HG03066 (cell line): Measurements from ENCODE around the gene UTS2.

Experiments
- ATAC-seq: cut with Tn5 transposase; IDR thresholded peaks from one replicate; pipeline ENCODE4 v1.9.1; 2021; ENCODE audit warnings: low read depth; ENCODE audit not compliant: unreplicated experiment

Gene UTS2

DNA sequence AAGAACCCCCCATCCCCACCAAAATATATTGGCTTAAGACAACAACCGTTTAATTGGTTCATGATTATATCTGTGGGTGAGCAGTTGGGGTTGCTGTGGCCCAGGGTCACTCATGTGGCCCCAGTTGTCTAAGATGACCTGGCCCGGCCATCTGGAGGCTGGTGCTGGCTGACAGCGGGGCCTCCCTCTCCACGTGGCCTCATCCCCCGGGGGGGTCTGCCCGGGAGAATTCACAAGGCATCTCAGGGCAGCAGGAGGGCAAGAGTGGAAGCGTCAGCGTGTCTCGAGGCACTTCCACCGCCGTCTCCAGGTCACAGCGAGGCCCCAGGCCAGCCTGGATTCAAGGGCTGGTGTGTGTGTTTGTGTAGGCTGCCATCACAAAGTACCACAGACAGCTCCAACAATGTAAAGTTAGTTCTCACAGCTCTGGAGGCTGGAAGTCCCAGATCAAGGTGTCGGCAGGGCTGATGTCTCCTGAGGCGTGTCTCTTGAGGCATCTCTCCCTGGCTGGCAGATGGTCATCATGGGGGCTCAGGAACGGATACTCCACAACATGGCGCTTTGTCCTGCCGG lies 11.0 kb upstream of the UTS2 start:
- no peak for ATAC-seq

DNA sequence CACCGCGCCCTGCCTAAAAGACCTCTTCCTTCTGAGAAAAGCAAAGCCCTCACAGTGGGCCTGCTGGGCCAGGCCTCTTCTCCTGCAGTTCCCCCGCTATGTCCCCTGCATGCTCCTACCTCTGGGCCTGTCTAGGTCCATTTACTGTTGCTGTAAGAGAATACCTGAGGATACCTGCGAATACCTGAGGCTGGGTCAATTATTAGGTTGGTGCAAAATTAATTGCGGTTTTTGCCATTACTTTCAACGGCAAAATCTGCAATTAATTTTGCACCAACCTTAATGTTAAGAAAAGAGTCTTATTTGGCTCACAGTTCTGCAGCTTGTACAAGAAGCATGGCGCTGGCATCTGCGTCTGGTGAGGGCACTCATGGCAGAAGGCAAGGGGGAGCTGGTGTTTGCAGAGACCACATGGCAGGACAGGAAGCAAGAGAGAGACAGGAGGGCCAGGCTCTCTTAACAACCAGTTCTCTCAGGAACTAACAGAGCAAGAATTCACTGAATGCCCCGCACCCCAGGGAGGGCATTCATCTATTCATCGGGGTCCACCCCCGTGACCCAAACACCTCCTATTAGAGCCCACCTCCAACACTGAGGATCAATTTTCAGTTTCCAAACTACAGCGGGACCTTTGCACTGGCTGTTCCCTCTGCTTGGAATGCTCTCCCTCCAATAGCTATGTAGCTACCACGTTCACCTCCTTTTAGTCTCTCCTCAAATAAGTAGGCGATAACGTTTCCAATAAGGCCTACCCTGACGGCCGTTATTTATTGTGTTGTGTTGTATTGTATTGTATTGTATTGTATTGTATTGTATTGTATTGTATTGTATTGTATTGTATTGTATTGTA lies 9.6 kb upstream of the UTS2 start:
- no peak for ATAC-seq

DNA sequence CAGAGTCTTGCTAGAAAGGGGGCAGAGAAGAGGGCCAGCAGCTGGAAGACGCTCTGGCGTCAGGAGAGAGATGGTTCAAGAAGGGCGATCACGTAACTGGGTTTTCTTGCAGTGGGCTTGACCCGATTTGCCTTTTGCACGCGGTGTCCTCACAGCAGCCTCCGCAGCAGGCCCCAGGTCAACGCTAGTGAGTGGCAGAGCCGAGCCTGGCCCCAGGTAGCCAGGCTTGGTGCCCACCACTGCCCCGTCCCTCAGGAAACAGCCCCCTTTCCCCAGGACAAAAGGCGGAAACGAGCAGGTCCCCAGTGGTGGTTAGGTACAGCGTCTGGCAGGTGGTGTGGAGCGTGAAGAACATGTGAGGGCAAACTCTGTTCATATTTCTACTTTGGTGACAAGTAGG lies 8.6 kb upstream of the UTS2 start:
- no peak for ATAC-seq

DNA sequence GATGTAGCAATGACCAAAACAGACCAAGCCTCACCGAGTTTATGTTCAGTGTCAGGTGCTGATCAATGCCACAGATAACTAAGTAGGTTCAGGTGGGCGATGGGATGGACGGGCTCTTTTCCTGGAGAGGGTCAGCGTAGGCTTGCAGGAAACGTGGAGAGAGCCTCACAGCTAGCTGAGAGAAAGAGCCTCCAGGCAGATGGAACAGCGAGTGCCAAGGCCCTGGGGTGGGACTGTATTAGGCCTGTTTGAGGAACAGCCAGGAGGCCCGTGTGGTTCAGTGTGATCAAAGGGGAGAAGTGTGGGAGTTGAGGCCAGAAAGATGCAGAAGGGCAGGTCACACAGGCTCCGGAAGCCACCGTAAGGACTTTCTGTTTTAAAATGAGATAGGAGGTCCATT lies 7.3 kb upstream of the UTS2 start:
- no peak for ATAC-seq

DNA sequence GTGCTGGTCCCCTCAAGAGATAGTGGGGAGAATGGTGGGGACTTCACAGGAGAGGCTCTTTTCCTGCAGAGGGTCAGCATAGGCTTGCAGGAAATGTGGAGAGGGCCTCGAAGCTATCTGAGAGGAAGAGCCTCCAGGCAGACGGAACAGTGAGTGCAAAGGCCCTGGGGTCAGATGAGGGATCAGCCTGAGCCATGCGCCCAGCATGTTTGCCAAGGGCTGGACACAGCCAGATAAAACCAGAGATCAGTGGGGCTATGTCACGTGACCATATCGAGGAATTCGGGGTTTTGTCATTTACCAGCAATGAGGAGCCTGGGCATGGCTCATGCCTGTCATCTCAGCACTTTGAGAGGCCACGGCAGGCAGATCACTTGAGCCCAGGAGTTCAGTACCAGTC lies 6.5 kb upstream of the UTS2 start:
- ATAC-seq = no peak

DNA sequence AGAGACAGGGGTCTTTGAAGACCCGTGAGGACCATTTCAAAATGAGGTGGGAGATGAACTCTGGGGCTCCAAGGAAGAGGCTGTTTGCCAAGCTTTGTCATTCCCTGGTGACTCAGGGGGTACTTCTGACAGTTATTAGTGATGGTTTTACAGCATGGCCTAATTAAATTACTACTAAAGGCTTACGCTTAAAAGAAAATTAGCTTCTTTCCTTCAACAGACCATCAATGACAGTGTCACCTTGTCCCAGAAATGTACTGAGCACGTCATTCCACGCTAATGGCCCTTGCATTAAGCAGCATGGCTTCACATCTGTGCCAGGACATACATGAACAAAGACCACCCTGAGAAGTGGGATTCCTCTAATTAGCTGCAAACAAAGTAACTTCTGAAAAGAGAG lies 5.1 kb upstream of the UTS2 start:
- no peak for ATAC-seq

DNA sequence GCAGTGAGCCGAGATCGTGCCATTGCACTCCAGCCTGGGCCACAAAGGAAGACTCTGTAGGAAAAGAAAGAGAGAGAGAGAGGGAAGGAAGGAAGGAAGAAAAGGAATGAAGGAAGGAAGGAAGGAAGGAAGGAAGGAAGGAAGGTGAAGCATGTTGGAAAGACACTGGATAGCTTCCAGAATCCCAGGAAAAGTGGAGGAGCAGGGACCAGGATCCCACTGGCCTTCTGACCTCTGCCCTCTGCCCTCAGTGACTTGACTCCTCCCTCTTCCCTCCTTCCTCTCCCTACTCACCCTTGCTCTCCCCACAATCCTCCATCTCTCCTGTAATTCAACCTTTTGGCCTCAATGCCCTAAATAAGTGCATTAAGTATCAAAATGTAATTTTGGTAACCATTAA lies 4.1 kb upstream of the UTS2 start:
- ATAC-seq = no peak

DNA sequence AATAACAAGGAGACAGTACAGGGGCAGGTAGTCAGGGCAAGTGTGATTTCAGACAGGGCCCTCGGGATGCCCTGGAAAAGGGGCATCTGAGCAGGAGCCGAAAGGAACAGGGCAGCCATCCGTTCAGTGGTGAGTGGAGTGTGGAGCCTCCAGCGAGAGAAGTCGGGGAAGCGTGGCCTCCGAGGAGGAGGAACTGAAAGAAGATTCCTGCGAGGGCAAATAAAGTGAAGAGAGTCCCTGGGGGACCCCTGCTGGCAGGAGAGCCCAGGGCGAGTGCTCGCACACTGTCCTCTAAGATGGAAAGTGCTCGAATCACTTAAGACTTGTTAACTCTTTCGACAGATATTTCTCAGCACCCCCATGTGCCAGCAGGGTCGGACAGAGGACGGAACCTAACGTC lies 3.5 kb upstream of the UTS2 start:
- no peak for ATAC-seq

DNA sequence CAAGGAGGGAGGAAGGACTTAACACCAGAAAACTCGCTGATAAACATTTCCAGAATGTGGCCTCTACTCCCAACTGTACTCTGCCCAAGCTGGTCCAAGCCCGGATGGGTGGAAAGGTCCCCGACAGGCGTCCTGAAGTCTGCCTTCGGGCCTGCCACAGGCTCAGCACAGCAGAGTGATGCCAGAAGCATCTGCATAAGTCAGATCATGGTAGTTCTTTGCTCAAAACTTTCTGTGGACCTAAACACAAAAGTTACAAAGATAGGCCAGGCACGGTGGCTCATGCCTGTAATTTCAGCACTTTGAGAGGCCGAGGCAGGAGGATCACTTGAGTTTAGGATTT lies 790 bp upstream of the UTS2 start:
- ATAC-seq = no peak

DNA sequence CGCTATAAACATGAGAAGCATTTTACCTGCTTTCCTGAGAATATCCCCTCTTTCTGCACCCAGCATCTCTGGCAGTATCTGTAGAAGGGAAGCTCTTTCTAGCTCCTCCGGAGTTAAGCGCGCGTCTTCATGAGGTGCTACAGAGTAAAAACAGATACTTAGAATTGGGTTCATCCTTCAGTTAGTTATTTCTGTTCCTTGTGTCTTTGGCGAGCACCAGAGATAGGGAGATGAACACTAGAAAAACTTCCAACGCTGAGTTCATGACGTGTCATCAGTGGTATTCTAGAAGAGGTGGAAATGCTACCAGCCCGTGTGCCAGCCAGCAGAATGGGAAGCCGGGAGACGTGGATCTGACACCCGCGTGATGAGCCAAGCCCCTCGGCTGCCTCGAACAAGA lies 2.1 kb downstream of the UTS2 start:
- no peak for ATAC-seq

DNA sequence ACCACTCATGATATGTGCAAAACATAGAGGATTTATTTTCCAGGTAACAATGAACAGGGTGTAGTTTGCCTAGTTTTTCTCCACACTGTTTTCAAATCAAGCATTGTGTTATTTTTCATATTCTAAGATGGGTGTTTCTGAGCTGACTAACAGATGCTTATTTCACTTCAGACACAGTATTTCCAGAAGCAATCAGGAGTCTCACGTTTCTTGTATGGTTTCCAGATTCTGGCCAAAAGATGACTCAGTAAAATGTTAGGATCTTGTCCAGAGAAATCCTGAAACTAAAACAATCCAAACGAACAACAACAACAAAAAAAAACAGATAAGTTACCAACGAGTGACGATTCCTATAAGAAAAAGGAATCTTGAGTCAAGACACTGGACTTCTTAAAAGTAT lies 5.3 kb downstream of the UTS2 start:
- no peak for ATAC-seq

DNA sequence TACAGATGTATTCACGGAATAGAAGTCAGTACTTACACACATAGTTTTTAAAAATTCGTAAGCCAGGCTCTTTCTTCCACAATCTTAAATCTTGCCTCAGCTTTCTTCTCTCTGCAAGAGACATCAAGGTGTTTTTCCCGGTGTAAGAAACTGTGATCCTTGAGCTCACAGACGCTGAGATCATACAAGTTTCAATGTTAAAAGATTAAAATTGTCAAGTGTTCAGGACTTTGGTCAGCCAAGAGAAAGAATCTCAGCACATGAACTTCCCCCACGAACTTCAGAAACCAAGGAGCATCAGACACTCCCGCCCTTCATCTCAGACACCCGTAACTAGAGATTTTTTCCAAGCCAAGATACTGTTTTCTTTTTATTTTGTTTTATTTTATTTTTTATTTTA lies 6.2 kb downstream of the UTS2 start:
- no peak for ATAC-seq

DNA sequence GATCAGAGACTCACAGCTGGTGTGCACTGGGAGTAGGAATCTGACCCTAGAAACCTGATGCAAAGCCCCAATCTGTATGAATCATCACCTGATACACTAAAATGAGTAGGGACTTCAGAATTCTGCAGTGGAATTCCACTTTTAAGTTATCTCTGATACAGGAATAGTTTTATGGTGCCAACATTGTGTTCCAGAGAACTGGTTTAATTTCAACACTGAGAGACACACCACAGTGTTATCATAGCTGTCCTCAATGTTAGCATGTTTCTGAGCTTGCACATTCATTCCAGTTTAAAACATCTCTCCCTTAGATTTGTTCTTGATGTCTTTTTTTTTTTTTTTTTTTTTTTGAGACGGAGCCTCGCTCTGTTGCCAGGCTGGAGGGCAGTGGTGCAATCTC lies 7.1 kb downstream of the UTS2 start:
- ATAC-seq = no peak

DNA sequence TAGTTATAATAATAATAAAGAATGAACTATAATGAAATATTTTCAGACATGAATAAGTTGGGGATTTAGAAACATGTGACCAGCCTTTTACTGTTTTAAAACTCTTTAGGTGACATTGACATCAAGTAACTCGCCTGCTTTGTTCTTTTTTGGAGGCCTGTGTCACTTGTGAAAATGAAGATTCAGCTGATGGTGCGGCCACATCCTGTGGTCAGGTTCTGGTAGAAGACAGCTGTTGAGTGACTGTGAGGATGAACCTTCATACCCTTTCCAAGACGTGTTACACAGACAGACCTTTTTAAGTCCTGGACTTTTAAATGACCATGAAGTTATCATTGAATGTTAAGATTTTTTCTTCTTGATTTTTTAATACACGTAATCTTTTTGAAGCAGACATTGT lies 10.3 kb downstream of the UTS2 start:
- no peak for ATAC-seq

DNA sequence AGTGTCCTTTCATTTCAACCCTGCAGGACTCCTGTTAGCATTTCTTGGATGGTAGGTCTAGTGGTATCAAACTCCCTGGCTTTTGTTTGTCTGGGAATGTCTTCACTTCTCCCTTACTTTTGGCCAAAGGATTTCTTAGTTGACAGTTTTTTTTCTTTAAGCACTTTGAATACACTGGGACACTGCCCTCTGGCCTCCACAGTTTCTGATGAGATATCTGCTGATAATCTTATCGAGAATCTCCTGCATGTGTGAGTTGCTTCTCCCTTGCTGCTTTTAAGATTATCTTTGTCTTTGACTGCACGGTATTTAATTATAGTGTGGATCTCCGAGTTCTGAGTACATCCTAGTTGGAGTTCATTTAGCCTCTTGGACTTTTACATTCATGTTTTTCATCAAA lies 13.3 kb downstream of the UTS2 start:
- no peak for ATAC-seq

DNA sequence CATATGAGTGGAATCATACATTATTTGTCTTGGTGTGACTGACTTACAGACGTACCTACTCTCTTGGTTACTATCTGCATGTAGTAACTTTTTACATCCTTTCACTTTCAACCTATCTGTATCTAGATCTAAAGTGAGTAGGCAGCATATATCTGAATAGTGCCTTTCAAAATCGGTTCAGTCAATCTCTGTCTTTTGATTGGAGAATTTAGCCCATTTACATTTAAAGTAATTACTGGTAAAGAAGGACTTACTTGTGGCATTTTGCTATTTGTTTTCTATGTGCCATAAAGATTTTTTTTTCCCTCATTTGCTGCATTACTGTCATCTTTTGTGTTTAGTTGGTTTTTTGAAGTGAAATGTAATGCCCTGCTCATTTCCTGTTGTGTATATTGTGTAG lies 14.2 kb downstream of the UTS2 start:
- ATAC-seq = no peak

DNA sequence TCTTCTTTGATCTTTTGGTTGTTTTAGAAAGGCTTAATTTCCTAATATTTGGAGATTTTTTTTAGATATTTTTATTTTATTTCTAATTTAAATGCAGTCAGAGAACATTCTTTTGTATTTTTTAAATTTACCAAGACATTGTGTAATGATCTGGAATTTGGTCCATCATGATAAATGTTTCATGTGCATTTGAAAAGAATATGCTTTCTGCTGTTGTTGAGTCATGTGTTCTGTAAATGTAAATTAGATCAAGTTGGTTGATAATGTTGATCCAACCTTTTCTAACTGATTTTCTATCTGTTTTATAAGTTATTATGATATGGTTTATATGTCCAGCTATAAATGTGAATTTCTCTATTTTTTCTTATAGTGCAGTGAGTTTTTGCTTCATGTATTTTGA lies 19.8 kb downstream of the UTS2 start:
- no peak for ATAC-seq

DNA sequence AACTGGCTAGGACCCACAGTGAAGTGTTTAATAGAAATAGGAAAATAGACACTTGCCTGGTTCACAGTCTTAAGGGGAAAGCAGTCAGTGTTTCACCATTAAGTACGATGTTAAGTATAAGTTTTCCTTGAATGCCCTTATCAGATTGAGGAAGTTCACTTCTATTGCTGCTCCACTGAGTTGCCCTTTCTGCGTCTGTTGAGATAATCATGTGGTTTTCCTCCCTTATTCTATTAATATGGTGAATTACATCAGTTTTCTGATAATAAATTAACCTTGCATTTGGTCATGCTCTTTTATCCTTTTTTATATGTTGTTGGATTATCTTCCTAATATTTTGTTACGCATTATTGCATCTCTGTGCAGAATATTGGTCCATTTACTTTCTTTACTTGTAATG lies 21.4 kb downstream of the UTS2 start:
- ATAC-seq = no peak

DNA sequence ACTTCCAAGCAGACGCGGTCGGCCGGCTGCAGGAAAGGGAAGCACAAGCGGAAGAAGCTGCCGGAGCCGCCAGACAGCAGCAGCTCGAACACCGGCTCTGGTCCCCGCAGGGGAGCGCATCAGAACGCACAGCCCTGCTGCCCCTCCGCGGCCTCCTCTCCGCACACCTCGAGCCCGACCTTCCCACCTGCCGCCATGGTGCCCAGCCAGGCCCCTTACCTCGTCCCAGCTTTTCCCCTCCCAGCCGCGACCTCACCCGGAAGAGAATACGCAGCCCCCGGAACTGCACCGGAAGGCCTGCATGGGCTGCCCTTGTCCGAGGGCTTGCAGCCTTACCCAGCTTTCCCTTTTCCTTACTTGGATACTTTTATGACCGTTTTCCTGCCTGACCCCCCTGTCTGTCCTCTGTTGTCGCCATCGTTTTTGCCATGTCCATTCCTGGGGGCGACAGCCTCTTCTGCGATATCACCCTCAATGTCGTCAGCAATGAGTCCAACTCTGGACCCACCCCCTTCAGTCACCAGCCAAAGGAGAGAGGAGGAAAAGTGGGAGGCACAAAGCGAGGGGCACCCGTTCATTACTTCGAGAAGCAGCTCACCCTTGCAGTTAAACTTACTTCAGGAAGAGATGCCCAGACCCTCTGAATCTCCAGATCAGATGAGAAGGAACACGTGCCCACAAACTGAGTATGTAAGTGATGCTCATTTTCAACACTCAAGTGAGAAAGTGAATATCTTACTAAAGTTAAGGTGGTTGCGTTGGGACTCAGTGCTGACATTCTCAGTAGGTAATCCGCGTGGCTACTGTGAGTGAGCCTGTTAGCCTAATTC lies 25.5 kb downstream of the UTS2 start:
- ATAC-seq = no peak

DNA sequence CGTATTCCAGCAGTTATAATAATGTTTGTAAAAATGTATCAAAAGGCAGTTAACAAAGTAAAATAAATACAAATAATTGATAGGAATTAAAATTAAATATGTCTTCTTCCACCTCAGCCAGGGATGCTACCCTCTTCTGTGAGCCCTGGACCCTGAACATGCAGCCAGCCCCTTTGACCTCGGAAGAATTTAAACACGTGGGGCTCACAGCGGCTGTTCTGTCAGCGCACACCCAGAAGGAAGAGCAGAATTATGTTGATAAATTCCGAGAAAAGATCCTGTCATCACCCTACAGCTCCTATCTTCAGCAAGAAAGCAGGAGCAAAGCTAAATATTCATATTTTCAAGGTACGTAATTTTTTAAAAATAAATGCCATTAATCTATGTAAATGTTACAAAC lies 26.5 kb downstream of the UTS2 start:
- ATAC-seq = no peak

DNA sequence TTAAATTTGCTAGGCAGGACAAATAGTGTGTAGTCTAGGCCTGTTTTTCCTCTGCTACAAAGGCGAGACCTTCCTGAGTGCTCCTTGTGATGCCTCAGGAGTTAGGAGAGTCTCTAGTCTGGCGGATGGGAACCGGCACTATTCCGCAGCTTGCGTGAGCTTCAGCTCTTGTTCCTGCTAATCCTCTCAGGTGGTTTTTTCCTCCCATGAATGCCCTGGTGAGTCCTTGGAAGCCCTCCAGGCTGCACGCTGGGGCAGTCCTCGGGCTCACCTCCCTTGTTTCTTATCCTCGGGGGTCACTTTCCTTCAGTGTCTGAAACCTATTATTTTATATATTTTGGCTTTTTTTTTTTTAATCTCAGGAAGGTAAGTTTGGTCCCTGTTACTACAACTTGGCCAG lies 28.2 kb downstream of the UTS2 start:
- ATAC-seq = no peak

DNA sequence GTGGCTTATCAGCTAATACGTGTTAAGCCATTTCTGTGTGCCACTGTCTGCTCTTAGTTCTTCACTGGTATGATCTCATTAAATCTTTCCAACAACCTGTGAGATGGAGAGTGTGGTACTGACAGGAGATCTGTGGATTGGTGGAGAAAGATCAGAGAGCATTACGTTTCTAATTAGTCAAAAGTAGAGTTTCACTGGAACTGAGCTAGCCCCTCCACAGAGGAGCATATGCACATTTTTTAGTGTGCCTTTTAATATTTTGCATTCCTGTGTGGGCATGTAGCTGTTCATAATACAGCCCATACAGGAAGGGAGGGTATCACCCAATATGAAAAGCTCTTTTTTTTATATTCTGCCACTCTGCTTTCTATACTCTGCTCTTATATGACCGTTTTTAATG lies 31.6 kb downstream of the UTS2 start:
- ATAC-seq = no peak
